SK-N-MC (cell line): ENCODE data around the gene CCDC194.

ENCODE experiments used
- EZH2 ChIP-seq: fragments of 200-600 bp; sonication (generic); IDR thresholded peaks from one replicate; pipeline ENCODE4 v1.6.1; 2017; ENCODE audit warnings: antibody characterized with exemption
- POLR2AphosphoS5 ChIP-seq: IDR thresholded peaks from 2 replicates; pipeline ENCODE4 v1.6.1; 2012; ENCODE audit warnings: mild to moderate bottlenecking, low read depth, low read length, borderline replicate concordance

DNA sequence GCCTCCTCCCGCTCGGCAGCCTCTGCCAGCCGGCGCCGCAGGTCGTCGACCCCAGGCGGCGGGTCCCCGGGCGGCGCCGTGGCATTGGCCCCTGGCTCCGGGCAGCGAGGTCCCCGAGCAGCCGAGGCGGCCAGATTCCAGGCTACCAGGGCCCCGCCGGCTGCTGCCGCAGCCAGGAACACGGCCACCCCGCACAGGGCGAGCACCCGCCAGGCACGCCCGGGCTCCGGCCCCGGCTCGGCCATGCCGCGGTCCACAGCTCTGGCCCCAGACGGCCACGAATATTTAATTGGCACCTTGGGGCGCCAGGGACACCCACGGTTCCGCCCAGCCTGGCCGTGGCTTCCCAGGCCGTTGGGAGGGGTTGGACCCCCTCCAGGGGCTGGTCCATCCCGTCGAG is at the start of gene CCDC194:
- TF ChIP-seq EZH2 (no peak), POLR2AphosphoS5 (no peak)
